GM18511 (cell line): Measurements from ENCODE around the gene NPFFR1.

Experiments
- ATAC-seq: cut with Tn5 transposase; IDR thresholded peaks from one replicate; pipeline ENCODE4 v1.9.1; 2021; ENCODE audit warnings: mild to moderate bottlenecking, moderate library complexity; ENCODE audit not compliant: unreplicated experiment

The NPFFR1 gene, protein sequence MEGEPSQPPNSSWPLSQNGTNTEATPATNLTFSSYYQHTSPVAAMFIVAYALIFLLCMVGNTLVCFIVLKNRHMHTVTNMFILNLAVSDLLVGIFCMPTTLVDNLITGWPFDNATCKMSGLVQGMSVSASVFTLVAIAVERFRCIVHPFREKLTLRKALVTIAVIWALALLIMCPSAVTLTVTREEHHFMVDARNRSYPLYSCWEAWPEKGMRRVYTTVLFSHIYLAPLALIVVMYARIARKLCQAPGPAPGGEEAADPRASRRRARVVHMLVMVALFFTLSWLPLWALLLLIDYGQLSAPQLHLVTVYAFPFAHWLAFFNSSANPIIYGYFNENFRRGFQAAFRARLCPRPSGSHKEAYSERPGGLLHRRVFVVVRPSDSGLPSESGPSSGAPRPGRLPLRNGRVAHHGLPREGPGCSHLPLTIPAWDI

DNA sequence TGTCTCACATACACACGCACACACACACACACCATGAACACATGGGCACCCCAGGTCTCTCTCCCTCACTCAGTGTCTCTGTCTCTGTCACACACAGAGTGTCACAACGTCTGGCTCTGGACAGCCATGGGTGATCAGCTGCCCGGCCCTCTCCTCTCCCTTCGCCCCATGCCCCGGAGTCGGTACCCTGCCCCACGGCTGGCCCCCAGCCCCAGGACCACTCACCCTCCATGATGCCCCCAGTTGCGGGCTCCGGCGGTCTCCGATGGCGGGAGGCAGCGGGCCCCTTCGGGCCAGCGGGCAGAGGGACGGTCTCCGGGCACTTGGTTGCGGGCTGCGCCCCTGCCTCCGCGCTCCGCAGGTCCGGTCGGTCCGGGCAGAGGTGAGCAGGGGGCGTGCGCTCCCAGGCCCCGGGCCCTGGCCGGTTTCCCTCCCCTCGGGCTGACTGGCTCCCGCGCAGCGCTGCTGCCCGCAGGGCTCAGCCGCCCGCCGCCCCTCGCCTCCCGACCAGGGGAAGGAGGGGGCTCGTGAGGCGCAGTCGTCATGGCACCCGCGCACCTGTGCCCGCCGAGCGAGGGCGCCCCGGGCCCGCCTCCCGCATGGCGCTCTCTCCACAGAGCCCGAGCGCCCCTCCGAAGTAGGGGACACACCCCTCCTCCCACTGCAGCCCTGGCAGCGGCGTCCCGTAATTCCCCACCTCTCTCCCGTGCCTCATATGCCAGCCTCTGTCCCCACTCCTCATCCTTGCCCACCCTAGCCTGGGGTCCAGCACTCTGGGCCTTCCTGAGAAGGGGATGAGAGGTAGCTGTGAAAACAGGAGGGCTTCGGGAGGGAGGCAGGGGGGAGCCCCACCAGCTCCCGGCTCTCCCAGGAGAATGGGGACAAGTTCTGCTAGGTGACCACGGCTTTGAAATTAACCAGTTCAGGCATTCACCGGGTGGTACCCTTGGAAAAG lies at the start of gene NPFFR1:
Gene NPFFR1 (minus strand): TSS at position 560 of the 955 bp plus-strand sequence. CDS start 328 bp downstream, at position 232.
- ATAC-seq: no peak

DNA sequence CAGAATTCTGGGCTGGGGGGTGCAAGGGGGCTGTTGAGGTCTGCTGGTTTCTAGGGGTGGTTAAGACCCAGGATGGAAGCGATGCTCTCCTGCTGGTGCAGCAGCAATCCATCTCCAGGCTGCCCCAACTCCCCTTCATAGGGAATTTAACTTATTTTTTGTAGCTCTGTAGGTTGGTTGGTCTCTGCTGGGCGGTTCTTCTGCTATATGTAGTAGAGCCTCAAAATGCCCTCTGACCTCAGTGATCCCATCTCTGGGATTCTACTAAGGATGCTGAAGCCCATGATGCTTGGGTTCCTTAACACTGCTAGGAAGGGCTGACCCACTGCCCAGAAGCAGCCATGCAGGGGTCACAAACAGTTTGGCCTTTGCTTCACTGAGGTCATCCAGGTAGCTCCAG lies 49.5 kb upstream of the NPFFR1 start:
- no peak for ATAC-seq

DNA sequence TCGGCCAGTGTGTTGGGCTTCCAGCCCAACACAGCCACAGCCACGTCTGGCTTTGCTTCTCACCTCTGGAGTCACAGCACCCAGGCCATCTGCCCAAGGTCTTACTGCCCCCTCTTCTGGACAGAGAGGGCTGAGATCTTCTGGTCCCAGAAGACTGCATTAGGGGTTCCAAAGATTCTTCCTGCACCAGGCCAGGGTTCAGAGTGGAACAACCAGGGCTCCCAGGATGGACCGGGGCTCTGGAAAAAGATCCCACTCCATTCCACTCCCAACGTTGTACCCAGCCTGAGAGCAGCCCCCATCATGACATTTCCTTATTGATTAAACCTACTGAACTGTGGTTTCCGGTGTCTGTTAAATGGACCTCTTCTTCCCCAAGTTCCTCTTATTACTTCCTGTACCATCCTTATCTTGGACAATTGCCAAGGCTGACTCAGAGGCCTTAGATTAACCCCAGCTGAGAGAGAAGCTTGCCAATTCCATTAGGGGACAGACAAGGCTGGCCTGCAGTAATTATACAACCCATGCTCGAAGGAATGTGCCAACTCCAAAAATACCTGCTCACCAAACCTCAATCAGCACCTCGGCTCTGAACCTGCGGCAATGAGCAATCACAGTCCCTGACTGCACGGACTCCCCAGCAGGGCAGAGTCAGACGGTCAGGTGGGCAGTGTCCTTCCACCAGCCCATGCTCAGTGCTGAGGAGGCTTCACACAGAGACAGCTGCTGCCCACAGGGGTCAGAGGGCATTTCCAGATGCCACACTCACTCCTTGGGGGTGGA lies 47.9 kb upstream of the NPFFR1 start:
- ATAC-seq: peak; percentile 91

DNA sequence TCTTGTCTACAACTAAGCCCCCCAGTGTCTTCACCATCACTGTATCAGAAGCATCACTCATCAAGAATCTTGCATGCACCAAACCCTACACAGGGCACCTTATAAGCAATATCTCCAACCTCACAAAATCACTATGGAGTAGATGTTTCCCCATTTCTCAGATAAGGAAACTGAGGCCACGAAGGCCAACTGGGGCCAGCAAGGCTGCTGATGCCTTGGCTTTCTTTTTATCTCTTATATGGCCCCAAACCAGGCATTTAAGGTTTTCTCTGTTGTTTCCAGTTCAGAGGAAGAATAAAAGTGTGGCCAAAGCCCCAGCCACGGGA lies 47.3 kb upstream of the NPFFR1 start:
- no peak for ATAC-seq

DNA sequence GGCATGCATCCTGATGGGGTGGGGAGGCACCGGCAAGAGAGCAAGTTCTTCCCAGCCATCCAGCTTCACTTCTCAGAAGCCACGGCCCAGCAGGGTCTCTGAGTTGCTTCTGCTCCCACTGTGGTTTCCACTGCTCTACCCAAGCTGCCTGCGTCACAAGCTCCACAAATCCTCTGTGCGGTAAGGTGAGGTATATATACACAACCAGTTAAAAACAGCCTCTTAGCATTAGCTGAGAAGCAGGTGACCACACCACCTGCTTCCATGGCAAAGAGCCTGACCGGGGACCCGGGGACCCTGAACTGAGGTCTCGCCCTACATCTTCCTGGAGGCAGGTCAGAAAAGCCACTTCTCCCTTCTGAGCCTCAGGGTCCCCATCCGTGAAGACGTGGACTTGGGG lies 46.9 kb upstream of the NPFFR1 start:
- no peak for ATAC-seq

DNA sequence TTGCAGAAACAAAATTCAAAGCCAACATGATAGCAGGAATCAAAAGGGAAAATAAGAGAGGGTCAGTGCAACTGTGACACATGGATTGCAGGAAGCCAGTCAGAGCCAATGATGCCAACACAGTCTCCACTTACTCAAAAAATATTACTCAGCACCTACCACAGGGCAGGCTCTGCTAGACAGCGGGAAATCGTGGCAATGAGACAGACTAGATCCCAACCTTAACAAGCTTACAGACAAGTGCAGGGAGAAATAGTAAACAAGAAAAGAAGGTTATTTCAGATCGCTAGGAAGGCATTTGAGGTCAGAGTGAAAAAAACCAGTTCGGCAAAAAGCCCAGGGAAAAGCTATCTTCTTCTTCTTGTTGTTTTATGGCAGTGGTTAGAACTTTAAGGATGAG lies 45.2 kb upstream of the NPFFR1 start:
- no peak for ATAC-seq

DNA sequence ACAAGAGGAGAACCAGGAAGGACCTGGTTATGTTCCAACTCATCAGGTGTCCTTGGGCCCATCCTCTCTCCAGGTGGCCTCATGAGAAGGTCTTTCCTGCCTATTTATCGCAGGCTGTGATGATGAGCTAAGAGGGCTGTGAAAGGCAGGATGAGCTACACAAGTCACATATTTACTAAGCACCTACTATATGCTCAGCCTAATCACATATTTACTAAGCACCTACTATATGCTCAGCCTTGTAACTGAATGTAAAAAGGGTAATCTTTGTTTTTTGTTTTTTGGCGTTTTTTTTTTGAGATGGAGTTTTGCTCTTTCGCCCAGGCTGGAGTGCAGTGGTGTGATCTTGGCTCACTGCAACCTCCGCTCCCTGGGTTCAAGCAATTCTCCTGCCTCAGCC lies 44.2 kb upstream of the NPFFR1 start:
- no peak for ATAC-seq

DNA sequence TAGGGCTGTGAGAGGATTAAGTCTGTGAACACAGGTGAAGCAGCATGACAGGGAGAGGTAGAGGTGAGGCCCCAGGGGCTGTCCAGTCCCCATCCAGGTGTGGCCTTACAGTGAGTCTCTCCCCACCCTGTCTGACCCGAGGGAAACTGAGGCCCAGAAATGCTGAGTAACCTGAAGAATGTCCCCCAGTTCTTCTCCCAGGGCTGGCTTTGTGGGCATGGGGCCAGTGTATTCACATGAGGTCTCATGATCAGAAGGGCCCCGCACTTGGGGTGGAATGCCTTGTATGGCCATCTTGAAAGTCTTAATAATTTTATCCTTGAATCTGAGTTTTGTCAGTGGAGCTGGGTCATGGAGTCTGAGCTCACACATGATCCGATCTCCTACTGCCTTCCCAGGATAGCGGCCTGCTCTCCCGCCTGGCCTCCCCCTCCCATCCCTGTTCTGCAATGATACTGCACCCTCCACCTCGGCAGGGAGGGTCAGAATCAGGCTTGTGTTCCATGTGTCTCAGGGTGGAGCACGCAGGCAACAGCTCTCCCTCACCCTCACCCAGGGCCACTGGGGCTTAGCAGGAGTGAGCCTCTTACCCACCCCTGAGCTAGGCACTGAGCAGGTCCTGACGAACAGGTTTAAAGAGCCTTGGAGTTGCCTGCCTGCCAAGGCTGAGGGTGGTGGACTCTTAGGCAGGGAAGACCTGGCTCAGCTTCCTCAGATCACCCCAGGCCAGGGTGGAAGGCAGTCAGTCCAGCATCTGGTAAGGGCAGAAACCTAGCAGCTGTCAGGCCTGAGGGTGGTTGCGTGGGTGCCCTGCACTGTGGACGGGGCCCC lies 41.4 kb upstream of the NPFFR1 start:
- ATAC-seq: no peak

DNA sequence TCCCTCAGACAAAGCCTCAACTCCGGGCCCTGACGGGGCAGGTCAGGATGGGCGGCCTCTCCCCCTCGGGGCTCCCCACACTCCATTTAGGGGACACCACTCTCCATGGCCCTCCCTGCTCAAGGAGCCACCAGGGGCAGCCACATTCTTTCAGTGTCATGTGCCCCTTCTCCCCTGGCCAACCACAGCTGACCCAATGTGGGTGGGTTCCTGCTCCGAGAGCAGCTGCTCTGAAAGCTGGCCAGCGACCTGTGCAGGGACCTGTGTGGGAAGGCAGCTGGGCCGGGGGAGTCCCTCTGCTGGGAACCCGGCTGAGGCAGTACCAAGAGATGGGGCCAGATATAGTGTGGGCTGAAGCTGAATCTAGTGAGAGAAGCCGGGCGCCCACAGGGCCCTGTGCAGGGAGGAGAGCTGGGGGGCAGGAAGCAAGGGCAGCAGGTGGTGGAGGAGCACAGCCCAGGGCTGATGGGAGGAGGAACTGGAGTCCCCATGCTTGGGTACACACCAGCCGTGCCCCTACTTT lies 40.6 kb upstream of the NPFFR1 start:
- ATAC-seq: peak; percentile 84

DNA sequence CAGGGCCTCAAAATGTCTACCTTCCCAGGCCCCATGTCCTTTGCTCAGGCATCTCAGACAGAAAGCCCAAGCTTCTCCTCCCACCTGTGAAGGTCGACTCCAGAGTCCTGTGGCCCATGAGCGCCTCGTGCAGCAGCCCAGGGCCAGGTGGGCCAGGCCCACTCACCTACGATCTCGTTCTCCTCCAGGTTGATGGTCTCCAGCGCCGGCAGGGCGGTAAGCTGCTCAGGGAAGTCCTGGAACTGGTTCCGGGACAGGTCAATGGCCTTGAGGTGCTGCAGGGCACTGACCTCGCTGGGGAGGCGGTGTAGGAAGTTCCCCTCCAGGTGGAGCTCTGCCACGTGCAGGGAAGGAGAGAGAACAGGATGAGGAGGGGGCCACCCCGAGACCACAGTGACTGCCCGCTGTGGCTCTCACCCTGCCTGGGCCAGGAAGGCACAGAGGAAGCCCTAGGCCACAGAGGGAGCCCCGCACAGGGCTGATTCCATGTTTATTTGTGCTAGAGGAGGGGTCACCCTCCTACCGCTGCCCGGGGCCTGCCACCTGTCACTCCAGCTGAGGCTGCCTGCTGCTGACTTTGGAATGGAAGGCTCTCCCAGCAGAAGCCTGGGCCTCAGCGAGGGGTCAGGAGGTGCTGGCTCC lies 40.0 kb upstream of the NPFFR1 start:
- ATAC-seq: no peak

DNA sequence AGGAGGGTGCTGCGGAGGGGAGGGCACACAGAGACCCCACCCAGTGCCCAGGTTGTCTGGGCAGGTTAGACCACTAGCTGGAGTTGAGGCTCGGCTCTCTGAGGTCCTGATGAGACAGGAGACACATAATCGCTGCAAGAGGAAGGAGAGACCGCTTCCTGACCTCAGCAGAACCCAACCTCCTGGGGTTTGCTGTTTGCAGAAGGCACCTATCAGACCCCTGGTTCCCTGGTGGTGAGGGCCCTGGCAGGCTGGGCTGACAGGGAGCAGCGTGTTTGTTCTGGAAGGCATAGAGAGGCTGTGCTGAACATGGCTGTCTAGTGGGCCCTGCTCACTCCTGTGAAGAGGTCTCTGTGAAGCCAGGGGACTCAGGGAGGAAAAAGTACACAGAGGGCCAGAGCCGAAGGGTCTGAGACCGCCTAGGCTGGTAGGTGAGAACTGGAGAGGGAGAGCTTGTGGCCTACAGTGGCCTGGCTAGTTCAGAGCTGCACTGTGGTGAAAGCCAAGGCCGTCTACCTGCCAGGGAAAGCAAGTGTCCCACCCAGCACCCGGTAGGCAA lies 39.4 kb upstream of the NPFFR1 start:
- no peak for ATAC-seq

DNA sequence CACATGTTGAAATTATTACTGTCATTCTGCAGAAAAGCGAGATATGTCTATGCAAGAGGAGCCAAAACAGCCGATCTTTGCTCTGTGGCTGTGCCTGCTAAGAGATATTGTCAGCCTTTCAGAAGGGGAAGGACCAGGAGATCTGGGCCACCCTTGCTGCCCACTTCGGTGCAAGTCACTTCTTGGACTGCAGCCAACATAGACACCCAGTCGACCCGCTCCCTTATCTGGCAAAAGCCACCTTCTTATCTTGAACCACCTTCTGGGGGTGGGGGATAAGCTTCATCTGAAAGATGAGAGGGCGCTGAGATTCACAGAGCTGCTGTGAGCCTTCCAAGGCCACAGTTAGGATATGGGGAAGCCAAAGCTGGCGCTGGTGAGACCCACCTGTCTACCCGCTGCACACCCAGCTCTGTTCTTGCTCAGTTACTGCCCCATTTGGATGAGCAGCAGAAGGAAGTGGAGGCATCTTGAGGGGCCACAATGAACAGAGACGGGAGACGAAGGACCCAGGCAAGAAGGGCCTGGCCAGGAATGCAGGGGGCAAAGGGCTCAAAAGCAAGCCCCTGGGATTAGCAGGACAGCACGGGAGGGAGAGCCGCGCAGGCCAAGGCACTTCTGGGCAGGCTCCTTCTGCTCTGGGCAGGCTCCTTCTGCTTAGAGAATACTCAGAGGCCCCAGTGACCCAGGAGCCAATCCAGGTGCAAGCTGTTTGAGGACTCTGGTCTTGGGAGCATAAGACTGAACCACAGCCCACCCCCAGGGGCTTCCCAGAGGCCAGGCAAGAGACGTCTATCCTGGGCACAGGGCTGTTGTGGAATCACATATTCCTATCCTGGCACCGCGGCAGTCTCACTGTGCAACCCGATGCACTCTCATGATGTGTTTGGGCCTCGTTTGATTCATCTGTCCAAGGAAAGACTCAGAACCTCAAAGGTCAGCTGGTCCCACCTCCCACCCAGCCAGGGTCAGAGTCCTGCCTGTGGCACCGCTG lies 38.4 kb upstream of the NPFFR1 start:
- ATAC-seq: no peak

DNA sequence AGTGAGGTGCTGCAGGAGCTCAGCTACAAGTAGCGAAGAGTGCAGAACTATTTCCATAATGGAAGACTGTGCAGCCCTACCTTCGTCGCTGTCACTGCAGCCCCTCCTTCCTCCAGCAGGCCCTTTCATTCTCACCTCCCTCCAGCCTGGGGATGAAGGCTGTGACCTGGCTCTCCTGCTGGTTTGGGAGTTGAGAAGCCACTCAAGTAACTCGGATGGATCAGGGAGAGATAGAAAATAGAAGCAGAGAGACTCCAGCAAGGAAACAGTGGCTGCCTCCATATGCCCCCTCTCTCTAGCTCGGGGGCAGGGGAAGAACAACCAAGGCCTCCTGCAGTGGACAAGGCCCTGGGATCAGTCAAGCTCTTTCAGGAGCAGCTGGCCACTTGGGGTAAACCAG lies 37.4 kb upstream of the NPFFR1 start:
- ATAC-seq: no peak

DNA sequence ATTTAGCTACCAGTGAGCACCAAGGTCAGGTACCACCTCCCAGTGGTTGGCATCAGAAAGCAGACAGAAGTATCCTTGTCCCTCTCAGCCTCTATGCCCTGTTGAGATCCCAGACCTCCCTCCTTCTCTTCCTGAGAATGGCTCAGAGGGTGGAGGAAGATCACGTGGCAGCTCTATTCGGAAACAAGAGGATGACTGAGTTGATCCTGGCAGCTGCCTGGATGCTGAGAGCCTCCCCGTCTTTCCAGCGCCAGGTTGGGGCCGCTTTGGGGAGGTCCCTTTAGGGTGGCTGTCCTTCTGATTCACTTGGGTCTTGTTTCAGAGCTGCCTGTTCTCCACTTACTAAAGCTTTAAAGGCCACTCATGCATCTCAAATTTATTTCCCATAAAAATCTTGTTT lies 36.9 kb upstream of the NPFFR1 start:
- no peak for ATAC-seq

DNA sequence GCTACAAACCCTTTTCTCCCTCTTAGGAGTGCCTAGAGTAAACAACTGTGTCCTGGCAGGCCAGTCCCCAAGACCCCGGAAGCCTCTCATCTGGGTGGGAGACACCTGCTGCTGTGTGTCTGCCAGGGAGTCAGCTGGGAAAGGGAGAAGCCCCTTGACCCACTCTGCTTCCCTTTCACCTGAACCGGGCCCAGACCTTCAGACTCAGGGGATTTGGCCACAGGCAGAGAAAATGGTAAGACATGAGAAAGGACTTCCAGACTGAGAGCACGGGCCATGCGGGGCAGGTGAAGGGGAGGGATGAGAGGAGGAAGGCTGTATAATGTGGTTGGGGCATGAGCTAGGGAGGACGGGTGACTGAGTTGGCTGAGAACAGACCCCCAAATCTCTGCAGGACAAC lies 36.0 kb upstream of the NPFFR1 start:
- ATAC-seq: no peak

DNA sequence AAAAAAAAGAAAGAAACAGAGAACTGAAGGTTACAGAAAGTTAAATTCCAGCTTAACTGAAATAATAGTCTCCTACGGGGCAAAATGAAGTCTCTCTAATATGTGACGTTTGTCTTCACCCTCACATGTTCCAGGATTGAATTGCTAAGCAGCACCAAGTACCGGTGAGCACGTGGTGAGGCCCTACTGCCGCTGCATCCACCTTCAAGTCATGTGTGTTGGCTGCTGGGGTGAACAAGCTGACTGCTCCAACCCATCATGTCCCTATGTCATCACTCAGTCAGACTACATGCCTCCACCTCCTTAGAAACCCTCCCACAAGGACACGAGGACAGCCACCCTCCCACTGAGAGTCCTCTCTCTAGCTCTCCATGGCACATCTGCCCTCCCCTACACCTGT lies 35.4 kb upstream of the NPFFR1 start:
- ATAC-seq: no peak

DNA sequence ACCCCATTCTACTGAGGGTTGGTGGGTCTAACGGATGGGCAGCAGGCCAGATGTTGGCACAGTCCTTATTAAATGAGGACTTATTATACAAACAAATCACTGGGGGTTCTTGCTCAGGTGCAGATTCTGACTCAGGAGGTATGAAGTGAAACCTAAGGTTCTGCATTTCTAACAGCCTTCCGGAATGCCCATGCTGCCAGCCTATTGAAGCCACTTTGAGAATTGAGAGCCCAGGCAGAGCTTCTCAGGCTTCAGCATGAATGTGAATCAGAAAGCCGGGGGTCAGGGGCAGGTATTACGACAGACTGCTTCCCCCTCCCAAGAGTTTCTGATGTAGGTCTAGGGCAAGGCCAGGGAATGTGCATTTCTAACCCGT lies 34.1 kb upstream of the NPFFR1 start:
- no peak for ATAC-seq

DNA sequence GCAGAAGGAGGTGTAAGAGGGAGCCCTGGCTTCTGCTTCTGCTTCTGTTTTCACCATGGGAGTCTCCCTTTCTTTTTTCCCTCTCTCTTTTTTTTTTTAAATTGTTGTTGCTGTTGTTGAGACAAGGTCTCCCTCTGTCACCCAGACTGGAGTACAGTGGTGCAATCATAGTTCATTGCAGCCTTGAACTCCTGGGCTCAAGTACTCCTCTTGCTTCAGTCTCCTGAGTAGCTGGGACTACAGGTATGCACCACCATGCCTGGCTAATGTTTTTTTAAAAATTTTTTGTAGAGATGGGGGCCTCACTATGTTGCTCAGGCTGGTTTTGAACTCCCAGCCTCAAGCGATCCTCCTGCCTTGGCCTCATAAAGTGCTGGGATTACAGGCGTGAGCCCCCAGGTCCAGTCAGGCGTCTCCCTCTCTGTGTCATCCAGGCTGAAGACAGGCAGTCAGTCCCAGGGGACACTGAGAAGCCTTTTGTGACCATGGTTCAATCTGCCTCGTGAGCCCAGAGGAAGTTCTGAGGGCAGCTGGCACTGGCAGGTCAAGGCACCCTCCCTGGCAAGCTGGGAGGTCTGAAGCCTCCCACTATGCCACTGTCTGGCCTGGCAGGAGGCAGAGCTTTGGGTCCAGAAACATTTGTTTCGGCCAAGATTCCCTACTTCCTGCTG lies 33.6 kb upstream of the NPFFR1 start:
- ATAC-seq: peak; percentile 60
